ENCODE results near the gene IL37.

DNA sequence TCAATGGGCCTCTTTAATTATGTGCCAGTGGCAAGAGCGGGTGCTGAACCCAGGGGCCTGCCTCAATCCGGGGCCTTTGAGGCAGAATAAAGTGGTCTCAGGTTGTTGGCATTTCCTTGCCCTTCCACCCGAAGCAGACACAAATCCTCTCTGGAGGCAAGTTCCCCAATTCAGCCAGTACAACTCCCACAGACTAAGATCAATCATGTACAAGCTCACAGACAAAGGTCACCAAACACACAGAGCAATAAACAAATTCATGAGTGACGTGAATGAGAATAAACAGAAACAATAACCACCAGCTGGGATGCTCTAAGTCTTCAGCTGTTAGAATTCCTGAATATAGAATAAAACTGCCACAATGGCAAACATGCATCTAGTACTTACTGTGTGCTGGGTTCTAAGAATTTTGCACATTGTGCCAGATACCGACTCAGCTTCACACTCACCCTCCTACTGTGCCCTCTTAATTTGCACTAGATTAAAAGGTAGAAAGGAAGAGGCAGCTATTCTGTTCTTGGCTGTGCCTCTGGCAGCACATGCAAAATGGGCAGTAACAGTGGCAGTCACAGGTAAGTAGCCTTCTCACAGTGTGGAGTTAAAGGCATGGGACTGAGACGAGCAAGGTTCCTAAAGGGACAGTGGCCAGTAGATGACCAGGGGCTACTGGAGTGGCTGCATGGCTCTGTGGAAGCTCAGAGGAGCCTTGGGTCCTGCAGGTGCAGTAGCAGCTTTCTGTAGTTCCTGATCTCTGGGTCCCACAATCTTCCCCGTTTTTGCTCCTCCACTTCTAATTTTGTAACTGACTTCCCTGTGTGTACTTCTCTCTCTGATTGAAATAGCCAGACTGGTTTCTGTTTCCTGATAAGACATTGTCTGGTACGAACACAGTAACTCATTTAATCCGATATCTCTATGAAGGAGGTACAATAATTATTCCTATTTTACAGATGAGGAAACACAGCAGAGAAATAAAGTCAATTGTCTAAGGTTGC lies 39.8 kb upstream of the IL37 start:
- TF ChIP-seq, protein P1, sequence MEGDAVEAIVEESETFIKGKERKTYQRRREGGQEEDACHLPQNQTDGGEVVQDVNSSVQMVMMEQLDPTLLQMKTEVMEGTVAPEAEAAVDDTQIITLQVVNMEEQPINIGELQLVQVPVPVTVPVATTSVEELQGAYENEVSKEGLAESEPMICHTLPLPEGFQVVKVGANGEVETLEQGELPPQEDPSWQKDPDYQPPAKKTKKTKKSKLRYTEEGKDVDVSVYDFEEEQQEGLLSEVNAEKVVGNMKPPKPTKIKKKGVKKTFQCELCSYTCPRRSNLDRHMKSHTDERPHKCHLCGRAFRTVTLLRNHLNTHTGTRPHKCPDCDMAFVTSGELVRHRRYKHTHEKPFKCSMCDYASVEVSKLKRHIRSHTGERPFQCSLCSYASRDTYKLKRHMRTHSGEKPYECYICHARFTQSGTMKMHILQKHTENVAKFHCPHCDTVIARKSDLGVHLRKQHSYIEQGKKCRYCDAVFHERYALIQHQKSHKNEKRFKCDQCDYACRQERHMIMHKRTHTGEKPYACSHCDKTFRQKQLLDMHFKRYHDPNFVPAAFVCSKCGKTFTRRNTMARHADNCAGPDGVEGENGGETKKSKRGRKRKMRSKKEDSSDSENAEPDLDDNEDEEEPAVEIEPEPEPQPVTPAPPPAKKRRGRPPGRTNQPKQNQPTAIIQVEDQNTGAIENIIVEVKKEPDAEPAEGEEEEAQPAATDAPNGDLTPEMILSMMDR (IDR thresholded peaks at IDR 0.05) = no peak
- no peak for TF ChIP-seq POLR2A (IDR thresholded peaks at IDR 0.05)

Data from lower leg skin (tissue), 3 donors.